Effector memory CD4-positive, alpha-beta T cell (primary cell): Measurements from ENCODE around the gene ANKRD60.

Experiments
- DNase-seq, 3 donors: peaks; one replicate each; pipeline ENCODE4 v3.0.0-alpha.2; 2020
- H3K27ac ChIP-seq: 2 replicates; pipeline ENCODE4 v1.7.0; 2013; ENCODE audit warnings: mild to moderate bottlenecking, low read length, moderate library complexity; ENCODE audit not compliant: insufficient read depth, poor library complexity, severe bottlenecking
- H3K27me3 ChIP-seq: replicated peaks from 2 replicates; pipeline ENCODE4 v1.7.0; 2013; ENCODE audit warnings: mild to moderate bottlenecking, low read length; ENCODE audit not compliant: insufficient read depth, control insufficient read depth, poor library complexity, severe bottlenecking
- H3K36me3 ChIP-seq: 2 replicates; pipeline ENCODE4 v1.7.0; 2013; ENCODE audit warnings: mild to moderate bottlenecking, low read length, moderate library complexity; ENCODE audit not compliant: control insufficient read depth, insufficient read depth
- H3K4me1 ChIP-seq: 2 replicates; pipeline ENCODE4 v1.7.0; 2013; ENCODE audit warnings: low read length, mild to moderate bottlenecking; ENCODE audit not compliant: control insufficient read depth, insufficient read depth, poor library complexity, severe bottlenecking
- H3K4me3 ChIP-seq: 2 replicates; pipeline ENCODE4 v1.7.0; 2013; ENCODE audit warnings: low read length, low read depth, mild to moderate bottlenecking; ENCODE audit not compliant: insufficient read depth, poor library complexity, severe bottlenecking
- H3K9me3 ChIP-seq: 2 replicates; pipeline ENCODE4 v1.7.0; 2013; ENCODE audit warnings: mild to moderate bottlenecking, low read length, moderate library complexity; ENCODE audit not compliant: control insufficient read depth

Gene ANKRD60

GRCh38 chr20:58210398-58210747 is 18.1 kb downstream of the ANKRD60 start:
- no peak overlapping the region for H3K4me3 ChIP-seq
- DNase-seq: no peak
- no peaks in the 10 kb centered on the region for H3K9me3 ChIP-seq
- H3K4me1 ChIP-seq: peaks cover 6% of the 10 kb centered on the region
- no peaks in the 10 kb centered on the region for H3K36me3 ChIP-seq
- no peak overlapping the region for H3K27ac ChIP-seq
- H3K27me3 ChIP-seq: no peaks in the 10 kb centered on the region

GRCh38 chr20:58209652-58210397 is 18.6 kb downstream of the ANKRD60 start:
- H3K9me3 ChIP-seq: no peaks in the 10 kb centered on the region
- H3K4me1 ChIP-seq: peaks cover 6% of the 10 kb centered on the region
- no peaks in the 10 kb centered on the region for H3K36me3 ChIP-seq
- no peak overlapping the region for H3K27ac ChIP-seq
- H3K4me3 ChIP-seq: no peak overlapping the region
- peak; percentile 66 to 76 (median 72) for DNase-seq
- H3K27me3 ChIP-seq: no peaks in the 10 kb centered on the region

DNA sequence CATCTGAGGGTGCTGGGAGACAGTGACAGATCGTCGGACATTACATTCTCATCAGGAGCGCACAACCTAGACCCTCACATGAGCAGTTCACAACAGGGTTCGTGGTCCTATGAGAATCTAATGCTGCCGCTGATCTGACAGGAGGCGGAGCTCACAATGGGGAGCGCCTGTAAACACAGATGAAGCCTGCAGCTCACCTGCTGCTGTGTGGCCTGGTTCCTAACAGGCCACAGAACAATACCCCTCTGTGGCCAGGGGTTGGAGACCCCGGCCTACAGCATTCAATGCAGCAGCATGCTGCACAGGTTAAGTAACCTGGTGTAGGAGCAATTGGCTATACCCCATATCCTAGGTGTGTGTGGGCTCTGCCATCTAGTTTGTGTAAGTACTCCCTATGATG is 19.5 kb downstream of the ANKRD60 start:
- Histone ChIP-seq H3K4me3 (no peak overlapping the region), H3K4me1 (peaks cover 6% of the 10 kb centered on the region), H3K36me3 (no peaks in the 10 kb centered on the region), H3K27ac (no peak overlapping the region), H3K9me3 (no peaks in the 10 kb centered on the region), H3K27me3 (no peaks in the 10 kb centered on the region)
- no peak for DNase-seq

DNA sequence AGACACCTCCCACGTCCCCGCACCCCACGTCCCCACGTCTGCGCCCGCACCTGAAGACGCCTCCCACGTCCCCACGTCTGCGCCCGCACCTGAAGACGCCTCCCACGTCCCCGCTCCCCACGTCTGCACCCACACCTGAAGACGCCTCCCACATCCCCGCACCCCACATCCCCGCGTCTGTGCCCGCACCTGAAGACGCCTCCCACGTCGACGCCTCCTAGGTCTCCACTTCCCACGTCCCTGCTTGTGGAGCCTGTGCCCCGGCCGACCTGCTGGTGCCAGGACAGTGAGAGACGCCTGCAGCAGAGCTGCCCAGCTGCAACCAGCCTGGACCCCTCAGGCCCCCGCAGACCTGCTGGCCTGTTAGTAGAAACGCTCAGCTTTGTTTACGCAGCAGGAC is 22.6 kb downstream of the ANKRD60 start:
- H3K27me3 ChIP-seq: no peaks in the 10 kb centered on the region
- H3K4me3 ChIP-seq: no peak overlapping the region
- H3K27ac ChIP-seq: no peak overlapping the region
- no peak for DNase-seq
- no peaks in the 10 kb centered on the region for H3K36me3 ChIP-seq
- peaks cover 6% of the 10 kb centered on the region for H3K4me1 ChIP-seq
- H3K9me3 ChIP-seq: no peaks in the 10 kb centered on the region

- no peak for DNase-seq
- Histone ChIP-seq H3K9me3 (no peaks in the 10 kb centered on the region), H3K27me3 (no peaks in the 10 kb centered on the region), H3K4me1 (no peaks in the 10 kb centered on the region), H3K4me3 (no peak overlapping the region), H3K27ac (no peak overlapping the region), H3K36me3 (no peaks in the 10 kb centered on the region)
Observed at GRCh38 chr20:58202044-58202443, 26.4 kb downstream of the ANKRD60 start.

GRCh38 chr20:58201616-58202015 is 26.8 kb downstream of the ANKRD60 start:
- Histone ChIP-seq H3K4me1 (no peaks in the 10 kb centered on the region), H3K4me3 (no peak overlapping the region), H3K9me3 (no peaks in the 10 kb centered on the region), H3K27ac (no peak overlapping the region), H3K27me3 (no peaks in the 10 kb centered on the region), H3K36me3 (no peaks in the 10 kb centered on the region)
- no peak for DNase-seq

GRCh38 chr20:58199469-58199868 is 29.0 kb downstream of the ANKRD60 start:
- no peak for DNase-seq

GRCh38 chr20:58198901-58199355 is 29.5 kb downstream of the ANKRD60 start:
- no peak for DNase-seq

More at GRCh38 chr20:58199469-58199868, 29.0 kb downstream of the ANKRD60 start:
- no peaks in the 10 kb centered on the region for H3K9me3 ChIP-seq
- H3K4me1 ChIP-seq: no peaks in the 10 kb centered on the region
- no peak overlapping the region for H3K4me3 ChIP-seq
- H3K36me3 ChIP-seq: no peaks in the 10 kb centered on the region
- no peaks in the 10 kb centered on the region for H3K27me3 ChIP-seq
- no peak overlapping the region for H3K27ac ChIP-seq

DNA sequence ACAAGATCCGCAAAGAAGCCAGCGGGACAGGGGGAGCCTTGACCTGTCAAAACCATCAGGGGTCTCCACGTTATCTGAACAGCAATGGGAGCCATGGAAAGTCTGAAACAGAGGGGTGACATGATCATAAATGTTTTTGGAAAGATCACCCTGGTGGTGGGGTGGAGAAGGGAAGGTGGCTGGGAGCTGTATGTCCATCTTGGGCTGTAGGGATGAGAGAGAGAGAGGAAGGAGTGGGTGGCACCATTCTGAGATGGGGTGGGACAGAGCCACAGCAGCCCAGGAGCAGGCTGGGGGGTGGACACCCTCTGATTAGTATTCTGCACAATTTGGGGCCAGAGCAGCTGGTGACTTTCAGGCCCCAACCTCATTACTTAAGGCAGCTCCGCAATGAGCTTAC is 30.1 kb downstream of the ANKRD60 start:
- H3K9me3 ChIP-seq: no peaks in the 10 kb centered on the region
- no peaks in the 10 kb centered on the region for H3K27me3 ChIP-seq
- no peak overlapping the region for H3K4me3 ChIP-seq
- H3K4me1 ChIP-seq: no peaks in the 10 kb centered on the region
- no peak overlapping the region for H3K27ac ChIP-seq
- no peak for DNase-seq
- no peaks in the 10 kb centered on the region for H3K36me3 ChIP-seq

More at GRCh38 chr20:58198901-58199355, 29.5 kb downstream of the ANKRD60 start:
- H3K4me1 ChIP-seq: no peaks in the 10 kb centered on the region
- H3K36me3 ChIP-seq: no peaks in the 10 kb centered on the region
- no peaks in the 10 kb centered on the region for H3K9me3 ChIP-seq
- H3K27ac ChIP-seq: no peak overlapping the region
- no peaks in the 10 kb centered on the region for H3K27me3 ChIP-seq
- no peak overlapping the region for H3K4me3 ChIP-seq

GRCh38 chr20:58197185-58197469 is 31.3 kb downstream of the ANKRD60 start:
- DNase-seq: no peak
- H3K27ac ChIP-seq: no peak overlapping the region
- H3K36me3 ChIP-seq: no peaks in the 10 kb centered on the region
- H3K27me3 ChIP-seq: no peaks in the 10 kb centered on the region
- no peaks in the 10 kb centered on the region for H3K9me3 ChIP-seq
- H3K4me3 ChIP-seq: no peak overlapping the region
- H3K4me1 ChIP-seq: no peaks in the 10 kb centered on the region
